PFSK-1 (cell line): ENCODE results near the gene INSL3.

Experiments used
- FOXP2 ChIP-seq: optimal IDR thresholded peaks from 2 replicates; pipeline ENCODE3; 2011; ENCODE audit warnings: borderline replicate concordance, control low read depth, inconsistent platforms; ENCODE audit not compliant: insufficient read depth; ENCODE audit errors: extremely low read length, extremely low read depth
- POLR2AphosphoS5 ChIP-seq: IDR thresholded peaks from 2 replicates; pipeline ENCODE4 v1.6.1; 2012; ENCODE audit warnings: low read depth, mild to moderate bottlenecking, control low read depth, low read length, moderate library complexity
- SIN3A ChIP-seq: IDR thresholded peaks from 2 replicates; pipeline ENCODE4 v1.6.1; 2012; ENCODE audit warnings: mild to moderate bottlenecking, low read length, moderate library complexity, borderline replicate concordance; ENCODE audit not compliant: insufficient read depth
- TAF1 ChIP-seq: IDR thresholded peaks from 2 replicates; pipeline ENCODE4 v1.6.1; 2012; ENCODE audit warnings: low read length, control low read depth, borderline replicate concordance; ENCODE audit not compliant: insufficient read depth
- TF ChIP-seq, protein P1 (sequence below), 2 experiments: IDR thresholded peaks; 2 replicates each; pipeline versions ENCODE4 v1.6.1 to v1.8.0; 2011 to 2012; ENCODE audit warnings: low read depth in 2 of 2, low read length in 2 of 2, control low read depth in 1 of 2, inconsistent platforms in 1 of 2, mild to moderate bottlenecking in 1 of 2, moderate library complexity in 1 of 2; ENCODE audit not compliant: insufficient read depth in 1 of 2

INSL3 gene

GRCh38 chr19:17826508-17827056, 5.3 kb upstream of the INSL3 start:
- TF ChIP-seq SIN3A (no peak), POLR2AphosphoS5 (no peak), TAF1 (no peak), FOXP2 (no peak)
- TF ChIP-seq, protein P1, sequence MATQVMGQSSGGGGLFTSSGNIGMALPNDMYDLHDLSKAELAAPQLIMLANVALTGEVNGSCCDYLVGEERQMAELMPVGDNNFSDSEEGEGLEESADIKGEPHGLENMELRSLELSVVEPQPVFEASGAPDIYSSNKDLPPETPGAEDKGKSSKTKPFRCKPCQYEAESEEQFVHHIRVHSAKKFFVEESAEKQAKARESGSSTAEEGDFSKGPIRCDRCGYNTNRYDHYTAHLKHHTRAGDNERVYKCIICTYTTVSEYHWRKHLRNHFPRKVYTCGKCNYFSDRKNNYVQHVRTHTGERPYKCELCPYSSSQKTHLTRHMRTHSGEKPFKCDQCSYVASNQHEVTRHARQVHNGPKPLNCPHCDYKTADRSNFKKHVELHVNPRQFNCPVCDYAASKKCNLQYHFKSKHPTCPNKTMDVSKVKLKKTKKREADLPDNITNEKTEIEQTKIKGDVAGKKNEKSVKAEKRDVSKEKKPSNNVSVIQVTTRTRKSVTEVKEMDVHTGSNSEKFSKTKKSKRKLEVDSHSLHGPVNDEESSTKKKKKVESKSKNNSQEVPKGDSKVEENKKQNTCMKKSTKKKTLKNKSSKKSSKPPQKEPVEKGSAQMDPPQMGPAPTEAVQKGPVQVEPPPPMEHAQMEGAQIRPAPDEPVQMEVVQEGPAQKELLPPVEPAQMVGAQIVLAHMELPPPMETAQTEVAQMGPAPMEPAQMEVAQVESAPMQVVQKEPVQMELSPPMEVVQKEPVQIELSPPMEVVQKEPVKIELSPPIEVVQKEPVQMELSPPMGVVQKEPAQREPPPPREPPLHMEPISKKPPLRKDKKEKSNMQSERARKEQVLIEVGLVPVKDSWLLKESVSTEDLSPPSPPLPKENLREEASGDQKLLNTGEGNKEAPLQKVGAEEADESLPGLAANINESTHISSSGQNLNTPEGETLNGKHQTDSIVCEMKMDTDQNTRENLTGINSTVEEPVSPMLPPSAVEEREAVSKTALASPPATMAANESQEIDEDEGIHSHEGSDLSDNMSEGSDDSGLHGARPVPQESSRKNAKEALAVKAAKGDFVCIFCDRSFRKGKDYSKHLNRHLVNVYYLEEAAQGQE (IDR thresholded peaks at IDR 0.05; ENCODE audit: insufficient read depth in 1 of 2, low read depth in 2 of 2, low read length in 2 of 2), result no peak

- no peak for TF ChIP-seq POLR2AphosphoS5
- TF ChIP-seq, protein P1 (IDR thresholded peaks at IDR 0.05; ENCODE audit: insufficient read depth in 1 of 2, low read depth in 2 of 2, low read length in 2 of 2), result no peak
- no peak for TF ChIP-seq SIN3A
- TF ChIP-seq TAF1, result no peak
- TF ChIP-seq FOXP2, result no peak
Measured at GRCh38 chr19:17824339-17824738, 3.0 kb upstream of the INSL3 start.

DNA sequence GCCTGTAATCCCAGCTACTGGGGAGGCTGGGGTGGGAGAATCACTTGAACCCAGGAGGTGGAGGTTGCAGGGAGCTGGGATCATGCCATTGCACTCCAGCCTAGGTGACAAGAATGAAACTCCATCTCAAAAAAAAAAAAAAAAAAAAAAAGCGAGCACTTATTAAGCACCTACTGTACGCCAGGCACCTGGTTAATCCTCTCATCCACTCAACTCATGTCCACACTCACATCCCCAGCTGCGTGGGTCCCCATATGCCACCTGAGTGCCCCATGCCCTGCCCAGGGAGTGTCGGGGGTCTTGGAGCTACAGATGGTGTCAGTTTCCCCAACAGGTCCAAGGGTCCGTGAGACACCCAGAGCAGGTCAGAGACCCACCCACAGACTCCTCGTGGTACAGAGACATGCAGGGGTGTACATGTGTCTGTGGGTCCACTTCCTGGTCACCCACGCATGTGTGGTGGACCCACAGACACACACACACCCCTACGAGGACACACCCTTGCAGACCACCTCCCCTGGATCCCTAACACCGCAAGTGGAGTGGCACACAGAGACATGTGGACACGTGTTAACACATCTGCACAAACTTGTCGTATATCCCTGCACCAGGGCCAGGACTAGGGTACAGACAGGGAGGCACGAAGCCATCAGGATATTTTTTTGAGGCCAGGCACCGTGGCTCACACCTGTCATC, 3.5 kb downstream of the INSL3 start:
- TF ChIP-seq, protein P1 (IDR thresholded peaks at IDR 0.05; ENCODE audit: insufficient read depth in 1 of 2, low read depth in 2 of 2, low read length in 2 of 2), result no peak
- no peak for TF ChIP-seq POLR2AphosphoS5
- no peak for TF ChIP-seq TAF1
- TF ChIP-seq SIN3A, result no peak
- TF ChIP-seq FOXP2, result no peak

GRCh38 chr19:17812099-17812498, 9.2 kb downstream of the INSL3 start:
- TF ChIP-seq, protein P1 (IDR thresholded peaks at IDR 0.05; ENCODE audit: insufficient read depth in 1 of 2, low read depth in 2 of 2, low read length in 2 of 2), result no peak
- no peak for TF ChIP-seq SIN3A
- no peak for TF ChIP-seq TAF1
- TF ChIP-seq POLR2AphosphoS5, result no peak
- TF ChIP-seq FOXP2, result no peak
